ENCODE results near the gene KCNK2. TPM values are rescaled to one million over a fixed set of nuclear protein-coding genes. Genes with fewer than 3 reads are reported as not detected.

KCNK2 gene
- total RNA-seq, 1 experiment from 2014 or later: 0.18 TPM

- Histone ChIP-seq H3K9me3 (no peaks in the 10 kb centered on the region), H3K36me3 (ENCODE audit: control insufficient read depth, insufficient read depth, low read length) (no peaks in the 10 kb centered on the region), H3K4me1 (no peaks in the 10 kb centered on the region), H3K27me3 (replicated peaks; ENCODE audit: control insufficient read depth, insufficient read depth, low read length) (no peaks in the 10 kb centered on the region), H3K4me3 (ENCODE audit: low read depth, low read length) (no peak overlapping the region)
- Mint-ChIP-seq H3K4me1 (ENCODE audit: low read depth, unreplicated experiment) (no peaks in the 10 kb centered on the region), H3K9me3 (ENCODE audit: unreplicated experiment) (no peaks in the 10 kb centered on the region), H3K36me3 (ENCODE audit: insufficient read depth, unreplicated experiment) (no peaks in the 10 kb centered on the region), H3K4me3 (ENCODE audit: unreplicated experiment) (no peak overlapping the region), H3K27me3 (ENCODE audit: insufficient read depth, unreplicated experiment) (peaks cover 3% of the 10 kb centered on the region), H3K27ac (ENCODE audit: unreplicated experiment) (no peak overlapping the region)
- POLR2A ChIA-PET: no interaction called here
- intact Hi-C loops (cut with micrococcal nuclease; ENCODE audit: unreplicated experiment): no loop called here
- CTCF ChIA-PET: no interaction called here
- no TSS peak for BruUV-seq (replicated peaks)
- no peak for TF ChIP-seq CTCF (IDR thresholded peaks at IDR 0.05; ENCODE audit: insufficient read depth in 1 of 2, low read depth in 1 of 2, low read length in 1 of 2, severe bottlenecking in 1 of 2, unreplicated experiment in 1 of 2)
- no peak for DNase-seq
These were observed 127.6 kb downstream of the KCNK2 start for GRCh38 chr1:215210167-215210566.

DNA sequence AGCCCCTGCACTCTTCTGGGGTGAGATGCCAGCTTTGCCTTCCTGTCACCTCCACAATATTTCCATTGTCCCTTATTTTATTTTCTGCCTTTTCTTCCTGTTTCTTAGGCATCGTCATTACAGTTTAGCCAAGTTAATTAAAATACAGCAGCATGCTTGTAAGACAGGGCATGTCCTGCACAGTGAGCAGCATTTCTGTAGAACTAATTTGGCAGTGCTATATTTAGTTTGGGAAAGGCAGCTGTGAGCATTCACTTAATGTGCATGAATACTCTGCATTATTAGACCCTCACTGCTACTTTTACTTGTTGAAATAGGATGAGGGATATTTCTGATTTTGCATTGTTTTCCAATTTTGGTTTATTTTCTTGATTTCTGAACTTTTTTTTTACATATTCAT lies 133.3 kb downstream of the KCNK2 start:
- H3K4me3 Mint-ChIP-seq (ENCODE audit: unreplicated experiment): no peak overlapping the region
- POLR2A ChIA-PET: no interaction called here
- no peaks in the 10 kb centered on the region for H3K4me1 ChIP-seq
- no peak for TF ChIP-seq CTCF (IDR thresholded peaks at IDR 0.05; ENCODE audit: insufficient read depth in 1 of 2, low read depth in 1 of 2, low read length in 1 of 2, severe bottlenecking in 1 of 2, unreplicated experiment in 1 of 2)
- no peak overlapping the region for H3K4me3 ChIP-seq (ENCODE audit: low read depth, low read length)
- DNase-seq: no peak
- intact Hi-C loops (cut with micrococcal nuclease; ENCODE audit: unreplicated experiment): no loop called here
- no peak overlapping the region for H3K27ac Mint-ChIP-seq (ENCODE audit: unreplicated experiment)
- H3K4me1 Mint-ChIP-seq (ENCODE audit: low read depth, unreplicated experiment): no peaks in the 10 kb centered on the region
- BruUV-seq (replicated peaks): no TSS peak
- no peaks in the 10 kb centered on the region for H3K27me3 ChIP-seq (replicated peaks; ENCODE audit: control insufficient read depth, insufficient read depth, low read length)
- H3K27me3 Mint-ChIP-seq (ENCODE audit: insufficient read depth, unreplicated experiment): peaks cover 7% of the 10 kb centered on the region
- CTCF ChIA-PET: no interaction called here
- H3K9me3 Mint-ChIP-seq (ENCODE audit: unreplicated experiment): no peaks in the 10 kb centered on the region
- H3K36me3 Mint-ChIP-seq (ENCODE audit: insufficient read depth, unreplicated experiment): no peaks in the 10 kb centered on the region
- H3K36me3 ChIP-seq (ENCODE audit: control insufficient read depth, insufficient read depth, low read length): no peaks in the 10 kb centered on the region
- no peaks in the 10 kb centered on the region for H3K9me3 ChIP-seq

DNA sequence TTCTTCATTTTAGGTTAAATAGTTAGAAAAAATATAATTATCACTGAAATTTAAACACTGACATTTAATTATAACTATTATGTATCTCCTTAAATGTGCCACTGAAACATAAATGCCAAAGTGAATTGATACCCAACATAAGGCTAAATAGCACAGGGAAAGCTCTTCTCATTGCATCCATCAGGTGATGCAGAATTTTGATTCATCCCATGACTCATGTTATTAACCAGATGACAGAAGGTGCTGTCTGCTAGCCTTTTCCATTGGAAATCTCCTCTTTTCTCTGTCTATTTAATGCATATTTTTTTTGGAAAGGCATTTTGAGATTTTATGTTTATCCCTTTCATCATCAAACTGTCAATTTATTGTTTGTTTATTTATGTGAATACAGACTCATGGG lies 136.8 kb downstream of the KCNK2 start:
- Histone ChIP-seq H3K36me3 (ENCODE audit: control insufficient read depth, insufficient read depth, low read length) (no peaks in the 10 kb centered on the region), H3K27me3 (replicated peaks; ENCODE audit: control insufficient read depth, insufficient read depth, low read length) (no peaks in the 10 kb centered on the region), H3K4me1 (no peaks in the 10 kb centered on the region), H3K9me3 (no peaks in the 10 kb centered on the region), H3K4me3 (ENCODE audit: low read depth, low read length) (no peak overlapping the region)
- DNase-seq: no peak
- H3K36me3 Mint-ChIP-seq (ENCODE audit: insufficient read depth, unreplicated experiment): no peaks in the 10 kb centered on the region
- no peaks in the 10 kb centered on the region for H3K4me1 Mint-ChIP-seq (ENCODE audit: low read depth, unreplicated experiment)
- intact Hi-C loops (cut with micrococcal nuclease; ENCODE audit: unreplicated experiment): no loop called here
- no peak overlapping the region for H3K4me3 Mint-ChIP-seq (ENCODE audit: unreplicated experiment)
- no peaks in the 10 kb centered on the region for H3K9me3 Mint-ChIP-seq (ENCODE audit: unreplicated experiment)
- no peak for TF ChIP-seq CTCF (IDR thresholded peaks at IDR 0.05; ENCODE audit: insufficient read depth in 1 of 2, low read depth in 1 of 2, low read length in 1 of 2, severe bottlenecking in 1 of 2, unreplicated experiment in 1 of 2)
- CTCF ChIA-PET: no interaction called here
- H3K27ac Mint-ChIP-seq (ENCODE audit: unreplicated experiment): no peak overlapping the region
- peaks cover 4% of the 10 kb centered on the region for H3K27me3 Mint-ChIP-seq (ENCODE audit: insufficient read depth, unreplicated experiment)
- POLR2A ChIA-PET: no interaction called here
- no TSS peak for BruUV-seq (replicated peaks)
